BJ (cell line): ENCODE results near the gene GLYR1. TPM values are rescaled to one million over a fixed set of nuclear protein-coding genes. Genes with fewer than 3 reads are reported as not detected.

Source experiments
- CTCF ChIA-PET: fragments of 350-600 bp; formaldehyde crosslinking; extraction: SDS; loops from one replicate; lab custom pipeline; 2021; ENCODE audit warnings: antibody characterized with exemption, inconsistent platforms; lab: Yijun Ruan, JAX
- POLR2A ChIA-PET: fragments of 300-600 bp; sonication (Branson Sonifier 250); formaldehyde crosslinking; extraction: SDS; loops from one replicate; lab custom pipeline; 2021; ENCODE audit warnings: antibody characterized with exemption; lab: Charles Lee
- DNase-seq: peaks from one replicate; pipeline ENCODE4 v3.0.0-alpha.2; 2011; ENCODE audit warnings: low read depth
- H3K27me3 ChIP-seq: 2 replicates; pipeline ENCODE4 v1.6.0; 2011; ENCODE audit warnings: low read length; ENCODE audit not compliant: control insufficient read depth, insufficient read depth
- H3K36me3 ChIP-seq: 2 replicates; pipeline ENCODE4 v1.5.1; 2011; ENCODE audit warnings: low read length; ENCODE audit not compliant: control insufficient read depth, insufficient read depth
- H3K4me3 ChIP-seq: 2 replicates; pipeline ENCODE4 v1.5.1; 2011; ENCODE audit warnings: low read depth, mild to moderate bottlenecking, control low read depth, low read length
- polyA plus RNA-seq: library from polyadenylated mRNA; depleted of rRNA; stranded (reverse); fragments of >200 nt; gene quantifications from 2 replicates; pipeline ENCODE4 v1.2.3, GENCODE V29; 2011
- TF ChIP-seq, protein P1 (sequence below): IDR thresholded peaks from 2 replicates; pipeline ENCODE4 v1.5.1; 2011; ENCODE audit warnings: low read depth, mild to moderate bottlenecking, control low read depth, inconsistent platforms, low read length, moderate library complexity; ENCODE audit not compliant: insufficient read depth

The GLYR1 gene
- polyA plus RNA-seq, 1 experiment = 41.6 TPM

DNA sequence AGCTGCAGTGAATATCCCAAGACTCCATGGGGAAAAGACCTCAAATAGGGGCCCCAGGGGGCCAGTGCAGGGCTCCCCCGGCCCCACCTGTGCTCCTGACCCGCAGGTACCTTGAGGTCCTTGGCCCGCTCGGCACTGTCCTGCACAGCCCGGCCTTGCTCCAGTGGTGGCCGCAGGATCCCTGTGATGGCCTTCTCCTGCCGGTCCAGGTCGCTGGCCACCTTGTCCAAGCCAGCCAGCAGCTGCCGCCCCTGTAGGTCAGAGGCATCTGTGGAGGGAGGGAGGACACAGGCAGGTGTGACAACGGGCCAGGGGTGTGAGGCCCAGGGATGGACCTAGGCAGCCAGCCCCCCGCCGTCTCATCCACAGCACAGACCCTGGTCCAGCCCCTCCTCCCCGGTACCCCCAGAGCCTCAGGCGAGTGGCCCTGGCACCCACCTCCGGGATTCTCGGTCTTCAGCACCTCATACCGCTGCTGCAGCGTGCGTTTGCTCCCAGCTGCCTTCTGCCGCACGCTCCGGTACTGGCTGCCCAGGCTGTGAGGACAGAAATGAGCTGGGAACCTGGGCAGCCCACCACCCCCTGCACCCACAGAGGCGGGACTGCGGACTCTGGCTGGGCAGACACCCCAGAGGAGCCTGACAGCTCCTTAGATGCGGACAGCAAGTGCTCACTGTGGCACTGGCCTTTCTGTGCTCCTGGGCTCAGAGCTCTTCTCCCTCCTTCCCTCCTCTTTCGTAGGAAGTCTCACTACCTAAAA, 46.2 kb upstream of the GLYR1 start:
- Histone ChIP-seq H3K27me3 (no peaks in the 10 kb centered on the region; the same call in 1 of the 2 replicates), H3K4me3 (no peak overlapping the region), H3K36me3 (peaks cover 5% of the 10 kb centered on the region; the same call in 1 of the 2 replicates)
- ChIA-PET POLR2A (no interaction called here), CTCF (no interaction called here)
- no peak for DNase-seq
- TF ChIP-seq, protein P1, sequence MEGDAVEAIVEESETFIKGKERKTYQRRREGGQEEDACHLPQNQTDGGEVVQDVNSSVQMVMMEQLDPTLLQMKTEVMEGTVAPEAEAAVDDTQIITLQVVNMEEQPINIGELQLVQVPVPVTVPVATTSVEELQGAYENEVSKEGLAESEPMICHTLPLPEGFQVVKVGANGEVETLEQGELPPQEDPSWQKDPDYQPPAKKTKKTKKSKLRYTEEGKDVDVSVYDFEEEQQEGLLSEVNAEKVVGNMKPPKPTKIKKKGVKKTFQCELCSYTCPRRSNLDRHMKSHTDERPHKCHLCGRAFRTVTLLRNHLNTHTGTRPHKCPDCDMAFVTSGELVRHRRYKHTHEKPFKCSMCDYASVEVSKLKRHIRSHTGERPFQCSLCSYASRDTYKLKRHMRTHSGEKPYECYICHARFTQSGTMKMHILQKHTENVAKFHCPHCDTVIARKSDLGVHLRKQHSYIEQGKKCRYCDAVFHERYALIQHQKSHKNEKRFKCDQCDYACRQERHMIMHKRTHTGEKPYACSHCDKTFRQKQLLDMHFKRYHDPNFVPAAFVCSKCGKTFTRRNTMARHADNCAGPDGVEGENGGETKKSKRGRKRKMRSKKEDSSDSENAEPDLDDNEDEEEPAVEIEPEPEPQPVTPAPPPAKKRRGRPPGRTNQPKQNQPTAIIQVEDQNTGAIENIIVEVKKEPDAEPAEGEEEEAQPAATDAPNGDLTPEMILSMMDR = no peak

DNA sequence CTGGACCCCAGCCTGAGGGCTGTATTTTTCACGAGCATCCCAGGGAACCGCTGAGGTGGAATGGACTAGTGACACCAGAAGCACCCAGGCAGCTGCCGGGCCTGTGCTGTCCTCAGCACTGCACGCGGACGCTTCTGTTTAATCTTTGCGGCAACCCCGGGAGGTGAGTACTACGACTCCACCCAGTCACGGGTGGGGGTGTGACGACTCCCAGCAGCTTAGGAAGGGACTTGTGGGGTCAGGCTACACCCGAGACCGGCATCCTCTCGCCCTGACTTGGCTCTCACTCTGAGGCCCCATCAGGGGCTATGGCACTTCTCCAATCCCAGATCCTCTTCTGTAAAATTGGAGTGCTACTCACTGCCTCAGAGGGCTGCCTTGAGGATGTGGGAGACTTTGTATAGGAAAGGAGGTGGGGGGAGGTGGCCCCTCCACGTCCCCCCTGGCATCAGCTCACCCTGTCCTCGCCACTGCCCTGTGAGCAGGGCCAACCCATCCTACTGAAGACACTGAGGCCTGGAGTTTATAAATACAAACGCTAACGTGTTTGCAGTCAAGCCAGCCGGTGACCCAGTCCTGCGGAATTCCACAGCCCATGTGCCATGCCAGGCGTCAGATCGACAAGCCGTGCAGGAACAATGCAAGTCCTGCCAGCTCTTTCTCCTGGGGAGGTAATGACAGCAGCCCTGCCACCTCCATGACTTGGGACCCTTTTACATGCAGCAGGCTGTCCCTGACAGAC, 45.4 kb upstream of the GLYR1 start:
- CTCF ChIA-PET = no interaction called here
- no peaks in the 10 kb centered on the region; the same call in 1 of the 2 replicates for H3K27me3 ChIP-seq
- no peak overlapping the region for H3K4me3 ChIP-seq
- POLR2A ChIA-PET = no interaction called here
- H3K36me3 ChIP-seq = peaks cover 5% of the 10 kb centered on the region; the same call in 1 of the 2 replicates
- TF ChIP-seq, protein P1 = no peak
- DNase-seq = peak; percentile 35

DNA sequence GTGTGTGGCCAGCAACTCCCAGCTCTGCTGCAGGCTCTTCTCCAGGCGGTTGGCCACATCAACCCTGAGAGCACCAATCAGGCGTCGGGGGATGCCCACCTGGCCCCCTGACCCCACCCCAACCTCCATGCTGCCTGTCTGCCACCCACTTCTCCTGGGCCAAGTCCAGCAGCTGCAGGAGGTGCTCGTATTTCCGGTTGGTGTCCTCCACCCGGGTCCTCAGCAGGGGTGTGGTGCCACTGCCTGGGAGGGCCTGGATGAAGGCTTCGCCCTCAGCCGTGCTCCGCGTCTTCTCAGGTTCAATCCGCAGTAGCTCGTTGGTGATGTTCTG, 44.8 kb upstream of the GLYR1 start:
- Histone ChIP-seq H3K27me3 (no peaks in the 10 kb centered on the region; the same call in 1 of the 2 replicates), H3K4me3 (no peak overlapping the region), H3K36me3 (peaks cover 5% of the 10 kb centered on the region; the same call in 1 of the 2 replicates)
- DNase-seq = no peak
- ChIA-PET POLR2A (no interaction called here), CTCF (interaction anchor here (0.9 to 1.3 kb wide), 3 partner anchors 11 to 197 kb away, joined by 3 to 5 read pairs (median 3); no protein-coding TSS in a partner anchor)
- TF ChIP-seq, protein P1 = no peak

DNA sequence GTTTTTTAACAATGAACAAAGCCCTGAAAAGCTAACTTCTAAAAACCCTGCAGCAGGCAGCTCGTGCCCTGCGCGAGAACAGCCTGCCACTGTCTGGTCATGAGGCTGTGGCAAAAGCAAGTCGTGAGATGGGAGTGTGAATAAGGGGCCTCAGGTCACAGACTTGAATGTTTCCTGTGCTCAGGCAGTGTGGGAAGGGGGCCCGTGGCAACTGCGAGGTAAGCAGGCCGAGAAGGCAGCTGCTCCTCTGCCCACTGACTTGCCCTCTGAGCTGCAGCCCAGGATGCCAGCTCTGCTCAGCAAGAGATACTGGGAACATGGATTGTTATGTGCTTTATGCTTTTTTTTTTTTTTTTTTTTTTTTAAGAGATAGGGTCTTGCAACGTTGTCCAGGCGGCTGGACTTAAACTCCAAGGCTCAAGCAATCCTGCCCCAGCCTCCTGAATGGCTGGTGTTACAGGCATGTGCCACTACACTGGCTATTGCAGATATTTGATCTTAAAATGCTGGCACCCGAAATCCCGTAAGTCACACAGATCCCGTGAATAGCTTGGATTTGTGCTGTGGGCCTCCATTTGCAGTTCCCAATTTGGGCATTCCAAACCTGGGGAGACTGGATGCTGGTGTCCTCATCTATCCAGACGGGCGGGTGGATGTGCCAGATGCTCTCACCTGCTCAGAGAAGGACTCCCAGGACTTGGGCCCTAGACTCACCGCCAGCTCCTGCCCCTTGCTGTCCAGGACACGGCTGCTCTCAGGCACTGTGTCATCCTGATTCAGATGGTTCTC, 44.2 kb upstream of the GLYR1 start:
- DNase-seq = no peak
- ChIA-PET POLR2A (no interaction called here), CTCF (interaction anchor here (0.9 to 1.3 kb wide), 3 partner anchors 11 to 198 kb away, joined by 3 to 5 read pairs (median 3); no protein-coding TSS in a partner anchor)
- Histone ChIP-seq H3K27me3 (no peaks in the 10 kb centered on the region; the same call in 1 of the 2 replicates), H3K36me3 (peaks cover 5% of the 10 kb centered on the region; the same call in 1 of the 2 replicates), H3K4me3 (no peak overlapping the region)
- TF ChIP-seq, protein P1 = no peak
